ENCODE measurements around the gene PITPNC1. TPM values are rescaled to one million over a fixed set of nuclear protein-coding genes. Genes with fewer than 3 reads are reported as not detected.
"Not testable (repeated sequence)": the region's sequence is repeated elsewhere in the genome, so short reads cannot be mapped to it uniquely, and the experiment has no call there.

The PITPNC1 gene
- total and polyA plus RNA-seq, 11 donors: 7.0 to 20.8 (median 11.3) TPM

DNA sequence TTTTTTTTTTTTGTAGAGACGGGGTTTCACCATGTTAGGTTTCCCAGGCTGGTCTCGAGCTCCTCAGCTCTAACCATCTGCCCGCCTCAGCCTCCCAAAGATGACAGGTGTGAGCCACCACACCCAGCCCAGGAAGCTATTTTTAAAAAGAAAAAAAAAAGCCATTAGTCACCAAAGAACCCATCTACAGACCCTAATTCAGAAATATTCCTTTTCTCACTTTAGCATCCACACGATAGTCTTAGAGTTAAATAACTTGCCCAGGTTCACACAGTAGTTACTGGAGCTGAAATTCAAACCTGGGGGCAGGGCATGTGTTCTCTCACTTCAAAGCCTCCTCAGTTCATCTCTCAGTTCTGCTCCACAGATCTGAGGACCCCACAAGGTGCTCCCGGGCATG is 270.4 kb downstream of the PITPNC1 start:
- ATAC-seq (no peak), DNase-seq (no peak)
- no peak for TF ChIP-seq POLR2A (IDR thresholded peaks at IDR 0.05)
- TF ChIP-seq, protein P1, sequence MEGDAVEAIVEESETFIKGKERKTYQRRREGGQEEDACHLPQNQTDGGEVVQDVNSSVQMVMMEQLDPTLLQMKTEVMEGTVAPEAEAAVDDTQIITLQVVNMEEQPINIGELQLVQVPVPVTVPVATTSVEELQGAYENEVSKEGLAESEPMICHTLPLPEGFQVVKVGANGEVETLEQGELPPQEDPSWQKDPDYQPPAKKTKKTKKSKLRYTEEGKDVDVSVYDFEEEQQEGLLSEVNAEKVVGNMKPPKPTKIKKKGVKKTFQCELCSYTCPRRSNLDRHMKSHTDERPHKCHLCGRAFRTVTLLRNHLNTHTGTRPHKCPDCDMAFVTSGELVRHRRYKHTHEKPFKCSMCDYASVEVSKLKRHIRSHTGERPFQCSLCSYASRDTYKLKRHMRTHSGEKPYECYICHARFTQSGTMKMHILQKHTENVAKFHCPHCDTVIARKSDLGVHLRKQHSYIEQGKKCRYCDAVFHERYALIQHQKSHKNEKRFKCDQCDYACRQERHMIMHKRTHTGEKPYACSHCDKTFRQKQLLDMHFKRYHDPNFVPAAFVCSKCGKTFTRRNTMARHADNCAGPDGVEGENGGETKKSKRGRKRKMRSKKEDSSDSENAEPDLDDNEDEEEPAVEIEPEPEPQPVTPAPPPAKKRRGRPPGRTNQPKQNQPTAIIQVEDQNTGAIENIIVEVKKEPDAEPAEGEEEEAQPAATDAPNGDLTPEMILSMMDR (IDR thresholded peaks at IDR 0.05): no peak

DNA sequence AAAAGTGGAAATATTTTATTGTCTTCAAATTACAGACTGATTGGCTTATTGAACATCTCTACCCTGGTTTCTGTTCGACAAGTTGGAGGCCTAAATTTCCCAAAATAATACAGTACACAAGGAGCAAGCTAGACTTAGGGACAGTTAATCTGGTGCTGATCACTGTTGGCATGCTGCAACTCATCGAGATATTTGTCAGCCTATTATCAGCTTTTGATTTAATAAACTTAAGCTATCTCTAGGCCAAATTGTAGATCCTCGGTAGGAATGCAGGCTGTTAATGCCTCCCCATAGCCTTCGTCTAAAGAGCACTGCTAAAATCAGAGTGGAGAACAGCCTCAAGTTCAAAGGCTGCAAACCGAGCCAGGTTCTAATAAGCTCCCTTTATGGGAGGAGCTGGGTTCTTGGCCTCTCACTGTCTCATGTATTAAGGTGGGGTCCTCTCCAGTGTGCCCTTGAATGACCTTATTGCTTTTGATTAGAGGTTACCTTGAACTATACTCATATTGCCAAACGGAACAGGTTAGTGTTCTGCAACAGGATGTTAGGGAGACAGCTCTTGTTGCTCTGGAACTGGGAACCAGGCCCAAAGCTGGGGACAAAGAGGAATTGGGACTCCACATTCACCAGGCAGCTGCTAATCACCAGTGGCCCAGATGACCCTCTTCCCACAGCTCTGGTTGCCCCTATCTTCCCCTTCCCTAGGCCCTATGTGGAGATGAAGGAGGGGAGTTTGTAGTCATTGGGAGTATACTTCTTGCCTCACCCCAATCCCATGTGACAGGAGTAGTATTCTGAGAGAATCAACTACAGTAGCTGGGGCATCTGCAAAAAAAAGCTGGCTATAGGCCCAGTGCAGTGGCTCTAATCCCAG is 271.2 kb downstream of the PITPNC1 start:
- Histone ChIP-seq H3K4me1 (peaks cover 0 to 15% (median 4%) of the 10 kb centered on the region in 12 donors), H3K27me3 (no peaks in the 10 kb centered on the region), H3K4me3 (no peak overlapping the region), H3K36me3 (no peaks in the 10 kb centered on the region), H3K9me3 (no peaks in the 10 kb centered on the region), H3K27ac (peak overlapping the region in 6 of 12 donors; percentile 17 to 47 (median 30))
- DNase-seq (peak in 1 of 5 donors; percentile 20), ATAC-seq (peak; percentile 33 to 69 (median 42))
- intact Hi-C loops (cut with DNase I): no loop called here
- 49 to 60% (median 54%) methylated on average over 6 of the region's 6 CpGs for WGBS, 4 donors
- TF ChIP-seq, protein P1 (IDR thresholded peaks at IDR 0.05): no peak
- TF ChIP-seq POLR2A (IDR thresholded peaks at IDR 0.05): no peak

More for the DNA sequence above, 270.4 kb downstream of the PITPNC1 start:
- H3K36me3 ChIP-seq: no peaks in the 10 kb centered on the region
- WGBS, 4 donors: 91 to 94% (median 93%) methylated on average over 5 of the region's 5 CpGs
- no peaks in the 10 kb centered on the region for H3K27me3 ChIP-seq
- H3K4me1 ChIP-seq: peaks cover 0 to 15% (median 4%) of the 10 kb centered on the region in 12 donors
- no peak overlapping the region for H3K27ac ChIP-seq
- no peaks in the 10 kb centered on the region for H3K9me3 ChIP-seq
- no peak overlapping the region for H3K4me3 ChIP-seq
- intact Hi-C loops (cut with DNase I): no loop called here

DNA sequence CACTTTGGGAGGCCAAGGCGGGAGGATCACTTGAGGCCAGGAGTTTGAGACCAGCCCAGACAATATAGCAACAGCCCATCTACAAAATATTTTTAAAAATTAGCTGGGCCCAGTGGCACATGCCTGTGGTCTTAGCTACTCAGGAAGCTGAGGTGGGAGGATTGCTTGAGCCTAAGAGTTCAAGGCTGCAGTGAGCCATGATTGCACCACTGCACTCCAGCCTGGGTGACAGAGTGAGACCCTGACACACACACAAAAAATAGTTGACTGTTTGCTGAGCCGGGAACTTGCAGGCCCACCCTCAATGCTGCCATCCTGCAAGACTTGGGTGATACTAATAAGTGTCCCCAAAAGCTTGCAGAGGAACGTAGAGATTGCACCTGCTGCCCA is 271.8 kb downstream of the PITPNC1 start:
- Histone ChIP-seq H3K4me1 (peaks cover 0 to 15% (median 4%) of the 10 kb centered on the region in 12 donors), H3K27ac (peak overlapping the region in 5 of 12 donors; percentile 17 to 45 (median 37))
- H3K9me3 ChIP-seq; intact Hi-C loops (cut with DNase I); ATAC-seq; H3K27me3 ChIP-seq; DNase-seq; H3K36me3 ChIP-seq; H3K4me3 ChIP-seq: not testable (repeated sequence)
- WGBS, 4 donors: 90 to 97% (median 93%) methylated on average over 3 of the region's 3 CpGs

DNA sequence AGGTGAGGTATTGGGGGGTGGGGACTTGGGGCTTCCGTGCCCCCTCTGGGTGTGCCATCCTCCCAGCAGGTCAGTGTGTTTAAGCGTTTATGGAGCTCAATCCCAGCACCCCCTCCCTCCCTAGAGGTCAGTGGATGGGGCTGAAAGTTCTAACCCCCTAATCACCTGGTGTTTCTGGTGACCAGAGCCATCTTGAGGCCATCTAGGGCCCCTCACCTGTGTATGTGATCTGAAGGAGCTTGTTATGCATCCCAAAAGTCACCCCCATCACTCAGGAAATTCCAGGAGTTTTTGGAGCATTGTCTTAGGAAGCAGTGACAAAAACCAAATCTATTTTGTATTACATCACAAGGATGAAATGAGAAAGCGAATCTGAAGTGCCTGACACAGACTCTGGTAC is 272.8 kb downstream of the PITPNC1 start:
- no peak overlapping the region for H3K27ac ChIP-seq
- peaks cover 0 to 15% (median 4%) of the 10 kb centered on the region in 12 donors for H3K4me1 ChIP-seq
- H3K27me3 ChIP-seq: no peaks in the 10 kb centered on the region
- intact Hi-C loops (cut with DNase I): no loop called here
- DNase-seq (no peak), ATAC-seq (peak in 1 of 4 donors; percentile 11)
- no peaks in the 10 kb centered on the region for H3K36me3 ChIP-seq
- TF ChIP-seq, protein P1 (IDR thresholded peaks at IDR 0.05): no peak
- no peak for TF ChIP-seq POLR2A (IDR thresholded peaks at IDR 0.05)
- 75 to 85% (median 84%) methylated on average over 3 of the region's 3 CpGs for WGBS, 4 donors
- H3K9me3 ChIP-seq: no peaks in the 10 kb centered on the region
- no peak overlapping the region for H3K4me3 ChIP-seq

DNA sequence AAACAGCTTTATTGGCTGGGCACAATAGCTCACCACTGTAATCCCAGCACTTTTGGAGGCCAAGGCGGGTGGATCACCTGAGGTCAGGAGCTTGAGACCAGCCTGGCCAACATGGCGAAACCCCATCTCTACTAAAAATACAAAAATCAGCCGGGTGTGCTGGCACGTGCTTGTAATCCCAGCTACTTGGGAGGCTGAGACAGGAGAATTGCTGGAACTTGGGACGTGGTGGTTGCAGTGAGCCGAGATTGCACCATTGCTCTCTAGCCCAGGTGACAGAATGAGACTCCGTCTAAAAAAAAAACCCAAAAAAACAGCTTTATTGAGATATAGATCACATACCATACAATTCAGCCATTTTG is 274.1 kb downstream of the PITPNC1 start:
- H3K36me3 ChIP-seq; H3K9me3 ChIP-seq; H3K27me3 ChIP-seq; H3K4me3 ChIP-seq; H3K27ac ChIP-seq; ATAC-seq; intact Hi-C loops (cut with DNase I); DNase-seq: not testable (repeated sequence)
- WGBS, 4 donors: 92 to 97% (median 96%) methylated on average over 7 of the region's 7 CpGs
- peaks cover 0 to 15% (median 4%) of the 10 kb centered on the region in 12 donors for H3K4me1 ChIP-seq
